ENCODE results near the gene RTP4.

DNA sequence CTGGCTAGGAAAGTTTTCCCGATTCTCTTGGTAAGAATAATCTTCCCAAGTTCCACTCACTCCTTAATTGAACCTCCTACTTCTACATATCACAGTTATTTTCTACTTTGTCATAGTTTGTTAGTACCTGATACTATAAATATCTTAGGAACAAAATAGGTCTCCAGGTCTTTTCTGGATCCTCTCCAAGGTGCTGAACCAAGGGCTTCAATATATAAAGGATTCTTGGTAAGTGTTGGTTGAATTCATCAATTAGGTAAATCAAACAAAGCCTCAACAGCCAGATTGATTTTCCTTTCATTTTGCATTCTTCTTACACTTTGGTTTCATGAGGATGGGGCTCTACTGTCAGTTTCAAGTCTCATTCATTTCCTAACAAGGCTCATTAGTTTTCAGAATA is 27.6 kb upstream of the RTP4 start:
- TF ChIP-seq GATA3 (IDR thresholded peaks at IDR 0.05; ENCODE audit: low read depth, low read length) (no peak), GATA2 (IDR thresholded peaks at IDR 0.05; ENCODE audit: low read depth, low read length) (no peak)
